Tibial nerve (tissue), 4 donors: ENCODE measurements around the gene ABCF2. TPM values are rescaled to one million over a fixed set of nuclear protein-coding genes. Genes with fewer than 3 reads are reported as not detected.

Experiments
- DNase-seq, 2 donors: peaks; one replicate each; pipeline ENCODE4 v3.0.0-alpha.2; 2019; ENCODE audit warnings: low spot score in 2 of 2
- H3K27ac ChIP-seq, 4 donors: fragments of 200-600 bp; sonication (generic) in 3 of 4; one replicate each; pipeline ENCODE4 v1.5.1; 2017 to 2019; ENCODE audit warnings: mild to moderate bottlenecking in 1 of 4
- H3K27me3 ChIP-seq, 2 donors: fragments of 200-600 bp; sonication (generic) in 1 of 2; one replicate each; pipeline versions ENCODE4 v1.5.1 to v1.6.0; 2017 to 2019
- H3K36me3 ChIP-seq, 3 donors: fragments of 200-600 bp; sonication (generic); one replicate each; pipeline ENCODE4 v1.5.1; 2018 to 2019
- H3K4me1 ChIP-seq, 4 donors: fragments of 200-600 bp; sonication (generic) in 3 of 4; one replicate each; pipeline ENCODE4 v1.5.1; 2017 to 2019
- H3K4me3 ChIP-seq, 4 donors: fragments of 200-600 bp; sonication (generic) in 3 of 4; one replicate each; pipeline ENCODE4 v1.5.1; 2017 to 2019; ENCODE audit warnings: mild to moderate bottlenecking in 1 of 4, moderate library complexity in 1 of 4
- H3K9me3 ChIP-seq, 4 donors: fragments of 200-600 bp; sonication (generic) in 3 of 4; one replicate each; pipeline ENCODE4 v1.5.1; 2017 to 2019
- CTCF ChIP-seq, 5 experiments: fragments of 200-600 bp in 3 of 5; fragments of 450-650 bp in 2 of 5; sonication (generic) in 3 of 5; IDR thresholded peaks; one replicate each; pipeline ENCODE4 v1.5.1; 2016 to 2019; ENCODE audit warnings: antibody characterized with exemption in 5 of 5, mild to moderate bottlenecking in 3 of 5, moderate library complexity in 2 of 5
- EP300 ChIP-seq, 2 donors: sonication (generic); formaldehyde crosslinking; IDR thresholded peaks; one replicate each; pipeline ENCODE4 v1.6.1; 2017; ENCODE audit warnings: antibody characterized with exemption in 2 of 2, mild to moderate bottlenecking in 1 of 2
- POLR2A ChIP-seq, 2 donors: fragments of 450-650 bp; IDR thresholded peaks; one replicate each; pipeline ENCODE4 v1.6.1; 2017; ENCODE audit warnings: antibody characterized with exemption in 2 of 2, mild to moderate bottlenecking in 2 of 2, moderate library complexity in 2 of 2
- WGBS, 2 donors: methylation state at CpG; one replicate each; pipeline ENCODE4 v1.1.5; 2018; 5-methylcytosine and 5-hydroxymethylcytosine counted together
- total RNA-seq, 4 donors: library from RNA; depleted of rRNA; stranded (reverse); fragments of >200 nt; gene quantifications; one replicate each; pipeline ENCODE4 v1.1.0, GENCODE V29; 2016

The ABCF2 gene
- total RNA-seq, 4 donors from 2014 or later, result 34.3 to 72.9 (median 34.9) TPM

GRCh38 chr7:151269511-151269910 is 42.5 kb upstream of the ABCF2 start:
- no peaks in the 10 kb centered on the region for H3K27me3 ChIP-seq
- TF ChIP-seq CTCF (IDR thresholded peaks at IDR 0.05), result no peak
- TF ChIP-seq POLR2A (IDR thresholded peaks at IDR 0.05), result no peak
- TF ChIP-seq EP300 (IDR thresholded peaks at IDR 0.05), result no peak
- peaks cover 0 to 18% (median 0%) of the 10 kb centered on the region in 3 donors for H3K36me3 ChIP-seq
- H3K4me3 ChIP-seq, result no peak overlapping the region
- H3K4me1 ChIP-seq, result peaks cover 0 to 20% (median 12%) of the 10 kb centered on the region in 4 donors
- no peak for DNase-seq
- H3K9me3 ChIP-seq, result no peaks in the 10 kb centered on the region
- no peak overlapping the region for H3K27ac ChIP-seq
- 89 to 92% methylated on average over 10 of the region's 10 CpGs for WGBS, 2 donors

- WGBS, 2 donors, result 82 to 89% methylated on average over 8 to 9 of the region's 9 CpGs
- no peak overlapping the region for H3K4me3 ChIP-seq
- H3K4me1 ChIP-seq, result no peaks in the 10 kb centered on the region
- H3K36me3 ChIP-seq, result peaks cover 0 to 6% (median 0%) of the 10 kb centered on the region in 3 donors
- DNase-seq, result no peak
- no peak overlapping the region for H3K27ac ChIP-seq
- no peaks in the 10 kb centered on the region for H3K27me3 ChIP-seq
- H3K9me3 ChIP-seq, result no peaks in the 10 kb centered on the region
- TF ChIP-seq POLR2A (IDR thresholded peaks at IDR 0.05), result no peak
- TF ChIP-seq CTCF (IDR thresholded peaks at IDR 0.05), result no peak
- no peak for TF ChIP-seq EP300 (IDR thresholded peaks at IDR 0.05)
Measured at GRCh38 chr7:151265351-151265931, 38.4 kb upstream of the ABCF2 start.

GRCh38 chr7:151264615-151265014 is 37.6 kb upstream of the ABCF2 start:
- Histone ChIP-seq H3K27ac (no peak overlapping the region), H3K27me3 (no peaks in the 10 kb centered on the region), H3K9me3 (no peaks in the 10 kb centered on the region), H3K36me3 (peaks cover 0 to 4% (median 0%) of the 10 kb centered on the region in 3 donors), H3K4me3 (no peak overlapping the region), H3K4me1 (no peaks in the 10 kb centered on the region)
- WGBS, 2 donors, result 80 to 96% methylated on average over 5 of the region's 5 CpGs
- DNase-seq, result no peak
- TF ChIP-seq EP300 (IDR thresholded peaks at IDR 0.05) (no peak), POLR2A (IDR thresholded peaks at IDR 0.05) (no peak), CTCF (IDR thresholded peaks at IDR 0.05) (no peak)

GRCh38 chr7:151261529-151261928 is 34.5 kb upstream of the ABCF2 start:
- WGBS, 2 donors, result 58 to 68% methylated on average over 9 to 10 of the region's 10 CpGs

More at GRCh38 chr7:151261529-151261928, 34.5 kb upstream of the ABCF2 start:
- no peak for DNase-seq
- H3K27ac ChIP-seq, result no peak overlapping the region
- no peaks in the 10 kb centered on the region for H3K4me1 ChIP-seq
- H3K27me3 ChIP-seq, result no peaks in the 10 kb centered on the region
- TF ChIP-seq CTCF (IDR thresholded peaks at IDR 0.05) (no peak), EP300 (IDR thresholded peaks at IDR 0.05) (no peak), POLR2A (IDR thresholded peaks at IDR 0.05) (no peak)
- H3K36me3 ChIP-seq, result no peaks in the 10 kb centered on the region
- no peak overlapping the region for H3K4me3 ChIP-seq
- H3K9me3 ChIP-seq, result no peaks in the 10 kb centered on the region
